ENCODE results near the gene PSPH.
"Not testable (repeated sequence)": the region's sequence is repeated elsewhere in the genome, so short reads cannot be mapped to it uniquely, and the experiment has no call there.

Gene PSPH

GRCh38 chr7:56053993-56054392, 2.7 kb upstream of the PSPH start:
- Histone ChIP-seq H3K4me1 (ENCODE audit: control insufficient read depth, insufficient read depth, low read length) (peaks cover 24% of the 10 kb centered on the region), H3K36me3 (ENCODE audit: control insufficient read depth in 2 of 2, insufficient read depth in 2 of 2, low read length in 2 of 2) (peaks cover 22 to 46% of the 10 kb centered on the region in 2 donors), H3K27me3 (ENCODE audit: control insufficient read depth in 1 of 2, insufficient read depth in 2 of 2, low read length in 2 of 2) (no peaks in the 10 kb centered on the region)

GRCh38 chr7:56053379-56053778, 2.1 kb upstream of the PSPH start:
- peaks cover 19 to 41% of the 10 kb centered on the region in 2 donors for H3K36me3 ChIP-seq (ENCODE audit: control insufficient read depth in 2 of 2, insufficient read depth in 2 of 2, low read length in 2 of 2)
- H3K4me1 ChIP-seq (ENCODE audit: control insufficient read depth, insufficient read depth, low read length), result peaks cover 24% of the 10 kb centered on the region
- no peak overlapping the region for H3K27ac ChIP-seq (ENCODE audit: low read length)
- no peaks in the 10 kb centered on the region for H3K27me3 ChIP-seq (ENCODE audit: control insufficient read depth in 1 of 2, insufficient read depth in 2 of 2, low read length in 2 of 2)
- H3K9me3 ChIP-seq (ENCODE audit: control insufficient read depth in 2 of 2, low read length in 2 of 2), result no peaks in the 10 kb centered on the region
- H3K9ac ChIP-seq (ENCODE audit: low read length in 2 of 2), result no peak overlapping the region
- no peak overlapping the region for H3K4me3 ChIP-seq (ENCODE audit: low read length in 2 of 2)

More at GRCh38 chr7:56053993-56054392, 2.7 kb upstream of the PSPH start:
- no peak overlapping the region for H3K9ac ChIP-seq (ENCODE audit: low read length in 2 of 2)
- no peak overlapping the region for H3K27ac ChIP-seq (ENCODE audit: low read length)
- no peak overlapping the region for H3K4me3 ChIP-seq (ENCODE audit: low read length in 2 of 2)
- no peaks in the 10 kb centered on the region for H3K9me3 ChIP-seq (ENCODE audit: control insufficient read depth in 2 of 2, low read length in 2 of 2)

DNA sequence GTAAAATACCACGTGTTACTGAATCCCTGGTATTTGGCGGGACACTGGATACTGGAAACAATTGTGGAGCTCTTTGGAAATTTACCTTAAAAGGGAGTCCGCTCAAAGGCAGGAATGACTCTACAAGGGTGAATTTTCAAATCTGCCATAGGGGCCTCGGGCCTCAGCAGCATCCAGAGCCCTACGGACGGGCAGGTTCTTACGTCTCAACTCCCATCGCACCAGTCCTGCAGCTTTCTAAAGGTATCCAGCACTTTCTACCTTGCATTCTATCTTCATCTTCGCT, 248 bp downstream of the PSPH start:
- H3K4me1 ChIP-seq (ENCODE audit: control insufficient read depth, insufficient read depth, low read length), result peaks cover 34% of the 10 kb centered on the region
- H3K27ac ChIP-seq (ENCODE audit: low read length), result peak overlapping the region; percentile 94
- peak overlapping the region; percentile 91 to 99 for H3K9ac ChIP-seq (ENCODE audit: low read length in 2 of 2)
- H3K9me3 ChIP-seq (ENCODE audit: control insufficient read depth in 2 of 2, low read length in 2 of 2), result no peaks in the 10 kb centered on the region
- peak overlapping the region; percentile 93 to 98 for H3K4me3 ChIP-seq (ENCODE audit: low read length in 2 of 2)
- peaks cover 5 to 24% of the 10 kb centered on the region in 2 donors for H3K36me3 ChIP-seq (ENCODE audit: control insufficient read depth in 2 of 2, insufficient read depth in 2 of 2, low read length in 2 of 2)
- no peaks in the 10 kb centered on the region for H3K27me3 ChIP-seq (ENCODE audit: control insufficient read depth in 1 of 2, insufficient read depth in 2 of 2, low read length in 2 of 2)

GRCh38 chr7:56048763-56049162, 2.5 kb downstream of the PSPH start:
- not testable (repeated sequence) for H3K27ac ChIP-seq (ENCODE audit: low read length); H3K9me3 ChIP-seq (ENCODE audit: control insufficient read depth in 2 of 2, low read length in 2 of 2)
- H3K4me1 ChIP-seq (ENCODE audit: control insufficient read depth, insufficient read depth, low read length), result peaks cover 34% of the 10 kb centered on the region

GRCh38 chr7:56048245-56048644, 3.0 kb downstream of the PSPH start:
- Histone ChIP-seq H3K36me3 (ENCODE audit: control insufficient read depth in 2 of 2, insufficient read depth in 2 of 2, low read length in 2 of 2) (peaks cover 0 to 5% of the 10 kb centered on the region in 2 donors), H3K27me3 (ENCODE audit: control insufficient read depth in 1 of 2, insufficient read depth in 2 of 2, low read length in 2 of 2) (no peaks in the 10 kb centered on the region), H3K9ac (ENCODE audit: low read length in 2 of 2) (no peak overlapping the region), H3K27ac (ENCODE audit: low read length) (no peak overlapping the region), H3K9me3 (ENCODE audit: control insufficient read depth in 2 of 2, low read length in 2 of 2) (no peaks in the 10 kb centered on the region), H3K4me3 (ENCODE audit: low read length in 2 of 2) (no peak overlapping the region), H3K4me1 (ENCODE audit: control insufficient read depth, insufficient read depth, low read length) (peaks cover 33% of the 10 kb centered on the region)

More at GRCh38 chr7:56048763-56049162, 2.5 kb downstream of the PSPH start:
- not testable (repeated sequence) for H3K36me3 ChIP-seq (ENCODE audit: control insufficient read depth in 2 of 2, insufficient read depth in 2 of 2, low read length in 2 of 2); H3K27me3 ChIP-seq (ENCODE audit: control insufficient read depth in 1 of 2, insufficient read depth in 2 of 2, low read length in 2 of 2); H3K4me3 ChIP-seq (ENCODE audit: low read length in 2 of 2)
- H3K9ac ChIP-seq (ENCODE audit: low read length in 2 of 2), result peak overlapping the region in 1 of 2 donors; percentile 33

DNA sequence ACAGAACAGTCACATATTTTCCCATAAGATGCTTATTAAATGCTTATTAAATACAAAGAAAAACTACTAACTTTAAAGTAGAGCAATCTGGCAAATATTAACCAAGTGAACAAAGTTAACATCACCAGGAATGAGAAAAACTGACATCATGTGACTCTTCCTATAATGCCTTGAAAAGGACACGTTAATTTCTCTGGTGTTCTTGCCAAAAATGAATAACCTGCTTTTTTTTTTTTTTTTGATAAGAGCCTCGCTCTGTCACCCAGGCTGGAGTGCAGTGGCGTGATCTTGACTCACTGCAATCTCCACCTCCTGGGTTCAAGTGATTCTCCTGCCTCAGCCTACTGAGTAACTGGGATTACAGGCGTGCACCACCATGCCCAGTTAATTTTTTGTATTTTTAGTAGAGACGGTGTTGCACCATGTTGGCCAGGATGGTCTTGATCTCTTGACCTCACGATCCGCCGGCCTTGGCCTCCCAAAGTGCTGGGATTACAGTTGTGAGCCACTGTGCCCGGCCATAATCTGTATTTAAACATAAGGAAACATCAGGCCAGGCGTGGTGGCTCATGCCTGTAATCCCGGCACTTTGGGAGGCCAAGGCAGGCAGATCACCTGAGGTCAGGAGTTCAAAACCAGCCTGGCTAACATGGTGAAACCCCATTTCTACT, 3.7 kb downstream of the PSPH start:
- H3K27me3 ChIP-seq (ENCODE audit: control insufficient read depth in 1 of 2, insufficient read depth in 2 of 2, low read length in 2 of 2); H3K9me3 ChIP-seq (ENCODE audit: control insufficient read depth in 2 of 2, low read length in 2 of 2); H3K36me3 ChIP-seq (ENCODE audit: control insufficient read depth in 2 of 2, insufficient read depth in 2 of 2, low read length in 2 of 2); H3K4me3 ChIP-seq (ENCODE audit: low read length in 2 of 2); H3K9ac ChIP-seq (ENCODE audit: low read length in 2 of 2): not testable (repeated sequence)
- peak overlapping the region; percentile 58 for H3K27ac ChIP-seq (ENCODE audit: low read length)
- H3K4me1 ChIP-seq (ENCODE audit: control insufficient read depth, insufficient read depth, low read length), result peaks cover 27% of the 10 kb centered on the region

- Histone ChIP-seq H3K9me3 (ENCODE audit: control insufficient read depth in 2 of 2, low read length in 2 of 2) (no peaks in the 10 kb centered on the region), H3K9ac (ENCODE audit: low read length in 2 of 2) (no peak overlapping the region), H3K27me3 (ENCODE audit: control insufficient read depth in 1 of 2, insufficient read depth in 2 of 2, low read length in 2 of 2) (no peaks in the 10 kb centered on the region), H3K4me1 (ENCODE audit: control insufficient read depth, insufficient read depth, low read length) (peaks cover 22% of the 10 kb centered on the region), H3K4me3 (ENCODE audit: low read length in 2 of 2) (peak overlapping the region in 1 of 2 donors; percentile 8), H3K36me3 (ENCODE audit: control insufficient read depth in 2 of 2, insufficient read depth in 2 of 2, low read length in 2 of 2) (no peaks in the 10 kb centered on the region), H3K27ac (ENCODE audit: low read length) (peak overlapping the region; percentile 58)
Observed at GRCh38 chr7:56046721-56047445, 4.4 kb downstream of the PSPH start.

GRCh38 chr7:56045758-56046157, 5.5 kb downstream of the PSPH start:
- H3K27me3 ChIP-seq (ENCODE audit: control insufficient read depth in 1 of 2, insufficient read depth in 2 of 2, low read length in 2 of 2); H3K9ac ChIP-seq (ENCODE audit: low read length in 2 of 2); H3K4me3 ChIP-seq (ENCODE audit: low read length in 2 of 2); H3K27ac ChIP-seq (ENCODE audit: low read length); H3K9me3 ChIP-seq (ENCODE audit: control insufficient read depth in 2 of 2, low read length in 2 of 2); H3K36me3 ChIP-seq (ENCODE audit: control insufficient read depth in 2 of 2, insufficient read depth in 2 of 2, low read length in 2 of 2): not testable (repeated sequence)
- peaks cover 19% of the 10 kb centered on the region for H3K4me1 ChIP-seq (ENCODE audit: control insufficient read depth, insufficient read depth, low read length)

DNA sequence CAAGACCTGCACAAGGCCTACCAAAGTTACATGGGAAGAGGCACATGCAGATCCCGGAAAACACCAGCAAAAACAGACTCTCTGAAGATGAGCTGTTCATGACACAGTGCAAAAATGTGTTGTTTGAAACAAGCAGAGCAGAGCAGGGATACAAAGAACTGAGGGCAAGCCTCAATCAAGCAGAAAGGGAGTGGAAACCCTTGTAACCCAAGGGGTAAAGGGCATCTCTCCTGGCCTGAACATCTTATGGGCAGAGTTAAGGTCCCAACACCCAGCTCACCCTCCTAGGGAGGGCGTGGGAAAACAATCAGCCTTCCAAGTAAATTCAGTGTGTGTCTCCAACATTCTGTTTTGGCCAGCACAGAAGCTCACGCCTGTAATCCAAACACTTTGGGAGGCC, 10.5 kb downstream of the PSPH start:
- H3K4me3 ChIP-seq (ENCODE audit: low read length in 2 of 2), result no peak overlapping the region
- no peak overlapping the region for H3K9ac ChIP-seq (ENCODE audit: low read length in 2 of 2)
- H3K36me3 ChIP-seq (ENCODE audit: control insufficient read depth in 2 of 2, insufficient read depth in 2 of 2, low read length in 2 of 2), result no peaks in the 10 kb centered on the region
- no peak overlapping the region for H3K27ac ChIP-seq (ENCODE audit: low read length)
- H3K27me3 ChIP-seq (ENCODE audit: control insufficient read depth in 1 of 2, insufficient read depth in 2 of 2, low read length in 2 of 2), result no peaks in the 10 kb centered on the region
- no peaks in the 10 kb centered on the region for H3K4me1 ChIP-seq (ENCODE audit: control insufficient read depth, insufficient read depth, low read length)
- H3K9me3 ChIP-seq (ENCODE audit: control insufficient read depth in 2 of 2, low read length in 2 of 2), result no peaks in the 10 kb centered on the region

DNA sequence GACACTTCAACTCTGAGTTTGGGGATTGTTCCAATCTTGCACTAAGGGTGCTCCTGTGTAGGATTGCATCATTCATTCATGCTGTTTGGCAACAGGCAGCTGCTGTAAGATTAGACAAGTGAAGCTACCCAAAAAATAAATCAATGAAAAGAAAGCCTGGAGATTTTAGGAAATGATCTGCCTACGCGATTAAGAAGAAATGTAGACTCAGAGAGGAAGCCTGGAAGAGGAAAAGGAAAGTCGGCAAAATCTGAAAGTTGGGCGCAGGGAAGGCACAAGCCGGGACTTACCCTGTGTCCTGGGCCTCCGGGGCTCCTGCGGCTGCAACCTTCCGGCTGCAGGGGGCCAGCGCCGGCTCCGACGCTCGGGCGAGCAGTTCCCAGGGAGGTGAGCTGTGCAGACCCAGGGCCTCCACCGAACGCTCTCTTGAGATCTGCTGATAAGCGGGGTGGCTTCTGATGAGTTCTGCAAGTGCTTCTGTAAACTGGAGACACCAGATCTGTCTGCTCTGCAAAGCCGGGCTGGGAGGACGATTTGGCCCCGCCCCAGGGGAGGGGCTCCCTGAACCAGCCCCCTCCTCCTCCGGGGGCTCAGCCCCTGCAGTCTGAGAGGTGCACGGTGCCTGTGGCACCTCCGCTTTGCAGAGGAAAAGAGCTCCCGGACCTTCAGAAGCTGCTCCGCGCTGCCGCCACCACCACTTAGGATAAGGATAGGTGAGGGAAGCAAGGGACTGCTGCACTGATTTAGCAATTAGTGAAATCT, 17.4 kb downstream of the PSPH start:
- Histone ChIP-seq H3K4me1 (ENCODE audit: control insufficient read depth, insufficient read depth, low read length) (peaks cover 6% of the 10 kb centered on the region), H3K4me3 (ENCODE audit: low read length in 2 of 2) (peak overlapping the region; percentile 84), H3K27ac (ENCODE audit: low read length) (no peak overlapping the region), H3K27me3 (ENCODE audit: control insufficient read depth in 1 of 2, insufficient read depth in 2 of 2, low read length in 2 of 2) (no peaks in the 10 kb centered on the region), H3K36me3 (ENCODE audit: control insufficient read depth in 2 of 2, insufficient read depth in 2 of 2, low read length in 2 of 2) (no peaks in the 10 kb centered on the region), H3K9ac (ENCODE audit: low read length in 2 of 2) (peak overlapping the region; percentile 36 to 51), H3K9me3 (ENCODE audit: control insufficient read depth in 2 of 2, low read length in 2 of 2) (no peaks in the 10 kb centered on the region)

All from stomach smooth muscle (tissue), 2 donors.